Measurements from ENCODE around the gene ADAMTS10.
A peak's percentile ranks its signal among the peaks of the same experiment; 100 is the strongest.

ADAMTS10 gene

DNA sequence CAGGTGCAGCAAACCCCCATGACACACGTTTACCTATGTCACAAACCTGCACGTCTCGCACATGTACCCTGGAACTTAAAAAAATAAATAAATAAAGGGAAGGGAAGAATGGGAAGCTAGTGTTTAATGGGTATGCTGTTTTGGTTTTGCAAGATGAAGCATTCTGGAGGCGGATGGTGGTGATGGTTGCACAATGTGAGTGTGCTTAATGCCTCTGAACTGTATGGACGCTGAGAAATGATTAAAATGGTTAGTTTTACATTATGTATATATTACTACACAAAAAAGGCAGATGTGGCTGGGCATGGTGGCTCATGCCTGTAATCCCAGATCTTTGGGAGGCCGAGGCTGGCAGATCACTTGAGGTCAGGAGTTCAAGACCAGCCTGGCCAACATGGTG is 37.7 kb upstream of the ADAMTS10 start:
- Histone ChIP-seq H3K27me3 (peaks cover 4% of the 10 kb centered on the region), H3K9me3 (no peaks in the 10 kb centered on the region), H3K4me3 (ENCODE audit: low read depth, low read length) (no peak overlapping the region), H3K36me3 (no peaks in the 10 kb centered on the region), H3K4me1 (no peaks in the 10 kb centered on the region)
- TF ChIP-seq, protein P1, sequence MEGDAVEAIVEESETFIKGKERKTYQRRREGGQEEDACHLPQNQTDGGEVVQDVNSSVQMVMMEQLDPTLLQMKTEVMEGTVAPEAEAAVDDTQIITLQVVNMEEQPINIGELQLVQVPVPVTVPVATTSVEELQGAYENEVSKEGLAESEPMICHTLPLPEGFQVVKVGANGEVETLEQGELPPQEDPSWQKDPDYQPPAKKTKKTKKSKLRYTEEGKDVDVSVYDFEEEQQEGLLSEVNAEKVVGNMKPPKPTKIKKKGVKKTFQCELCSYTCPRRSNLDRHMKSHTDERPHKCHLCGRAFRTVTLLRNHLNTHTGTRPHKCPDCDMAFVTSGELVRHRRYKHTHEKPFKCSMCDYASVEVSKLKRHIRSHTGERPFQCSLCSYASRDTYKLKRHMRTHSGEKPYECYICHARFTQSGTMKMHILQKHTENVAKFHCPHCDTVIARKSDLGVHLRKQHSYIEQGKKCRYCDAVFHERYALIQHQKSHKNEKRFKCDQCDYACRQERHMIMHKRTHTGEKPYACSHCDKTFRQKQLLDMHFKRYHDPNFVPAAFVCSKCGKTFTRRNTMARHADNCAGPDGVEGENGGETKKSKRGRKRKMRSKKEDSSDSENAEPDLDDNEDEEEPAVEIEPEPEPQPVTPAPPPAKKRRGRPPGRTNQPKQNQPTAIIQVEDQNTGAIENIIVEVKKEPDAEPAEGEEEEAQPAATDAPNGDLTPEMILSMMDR (IDR thresholded peaks at IDR 0.05; ENCODE audit: low read depth, low read length), result no peak
- no peak for DNase-seq

DNA sequence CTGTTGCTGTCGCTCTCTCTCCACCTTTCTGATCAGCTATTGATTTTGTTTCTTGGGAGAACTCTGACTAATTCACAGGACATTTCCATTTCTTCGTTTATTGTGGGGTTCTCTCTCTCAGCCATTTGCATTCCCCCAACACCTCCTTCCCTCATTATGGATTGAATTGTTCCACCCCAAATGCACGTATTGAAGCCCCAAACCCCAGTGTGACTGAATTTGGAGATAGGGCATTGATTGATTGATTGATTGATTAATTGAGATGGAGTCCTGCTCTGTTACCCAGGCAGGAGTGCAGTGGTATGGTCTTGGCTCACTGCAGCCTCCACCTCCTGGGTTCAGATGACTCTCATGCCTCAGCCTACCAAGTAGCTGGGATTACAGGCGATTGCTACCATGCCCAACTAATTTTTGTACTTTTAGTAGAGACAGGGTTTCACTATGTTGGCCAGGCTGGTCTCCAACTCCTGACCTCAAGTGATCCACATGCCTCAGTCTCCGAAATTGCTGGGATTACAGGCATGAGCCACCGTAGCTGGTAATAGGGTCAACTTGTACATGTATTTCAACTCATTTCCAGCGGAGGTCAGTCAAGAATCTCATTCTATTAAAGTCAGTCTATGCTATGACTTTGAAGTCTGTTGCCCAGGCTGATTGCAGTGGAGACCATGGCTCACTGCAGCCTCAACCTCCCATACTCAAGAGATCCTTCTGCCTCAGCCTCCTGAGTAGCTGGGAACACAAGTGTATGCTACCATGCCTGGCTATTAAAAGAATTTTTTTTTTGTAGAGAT is 33.5 kb upstream of the ADAMTS10 start:
- no peak for DNase-seq
- H3K4me3 ChIP-seq (ENCODE audit: low read depth, low read length), result no peak overlapping the region
- H3K27me3 ChIP-seq, result no peaks in the 10 kb centered on the region
- TF ChIP-seq, protein P1 (IDR thresholded peaks at IDR 0.05; ENCODE audit: low read depth, low read length), result no peak
- H3K36me3 ChIP-seq, result no peaks in the 10 kb centered on the region
- H3K9me3 ChIP-seq, result no peaks in the 10 kb centered on the region
- no peaks in the 10 kb centered on the region for H3K4me1 ChIP-seq

DNA sequence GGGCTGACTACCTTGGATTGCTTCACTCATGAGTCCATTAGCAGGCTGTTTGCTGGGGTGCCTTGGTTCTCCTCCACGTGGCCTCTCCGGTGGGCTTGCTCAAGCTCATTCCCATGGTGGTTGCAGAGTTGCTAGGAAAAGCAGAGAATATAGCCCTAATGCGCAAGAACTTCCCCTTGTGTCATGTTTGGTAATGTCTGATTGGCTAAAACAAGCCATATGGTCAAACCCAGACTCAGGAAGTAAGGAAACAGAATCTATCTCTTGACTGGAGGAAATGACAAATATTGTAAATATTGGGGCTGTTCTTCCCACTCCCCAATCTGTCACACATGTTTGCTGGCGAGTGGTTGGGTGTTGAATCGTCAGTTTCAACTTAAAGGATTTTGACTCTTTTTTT is 32.0 kb upstream of the ADAMTS10 start:
- TF ChIP-seq, protein P1 (IDR thresholded peaks at IDR 0.05; ENCODE audit: low read depth, low read length), result no peak
- DNase-seq, result no peak
- H3K4me1 ChIP-seq, result no peaks in the 10 kb centered on the region

GRCh38 chr19:8641908-8642547 is 31.5 kb upstream of the ADAMTS10 start:
- Histone ChIP-seq H3K27me3 (no peaks in the 10 kb centered on the region), H3K4me3 (ENCODE audit: low read depth, low read length) (no peak overlapping the region), H3K9me3 (no peaks in the 10 kb centered on the region), H3K4me1 (no peaks in the 10 kb centered on the region), H3K36me3 (no peaks in the 10 kb centered on the region)
- TF ChIP-seq, protein P1 (IDR thresholded peaks at IDR 0.05; ENCODE audit: low read depth, low read length), result peak; percentile 37; the same call in 1 of the 2 replicates
- DNase-seq, result no peak

More for the DNA sequence above, 32.0 kb upstream of the ADAMTS10 start:
- H3K27me3 ChIP-seq, result no peaks in the 10 kb centered on the region
- no peak overlapping the region for H3K4me3 ChIP-seq (ENCODE audit: low read depth, low read length)
- no peaks in the 10 kb centered on the region for H3K9me3 ChIP-seq
- H3K36me3 ChIP-seq, result no peaks in the 10 kb centered on the region

- no peaks in the 10 kb centered on the region for H3K36me3 ChIP-seq
- no peaks in the 10 kb centered on the region for H3K4me1 ChIP-seq
- no peak overlapping the region for H3K4me3 ChIP-seq (ENCODE audit: low read depth, low read length)
- TF ChIP-seq, protein P1 (IDR thresholded peaks at IDR 0.05; ENCODE audit: low read depth, low read length), result no peak
- no peaks in the 10 kb centered on the region for H3K9me3 ChIP-seq
- H3K27me3 ChIP-seq, result no peaks in the 10 kb centered on the region
- DNase-seq, result no peak
Measured at GRCh38 chr19:8641221-8641907, 30.8 kb upstream of the ADAMTS10 start.

Data from BE2C (cell line).